ENCODE measurements around the gene NONO. TPM values are rescaled to one million over a fixed set of nuclear protein-coding genes. Genes with fewer than 3 reads are reported as not detected.
"Not testable (repeated sequence)": the region's sequence is repeated elsewhere in the genome, so short reads cannot be mapped to it uniquely, and the experiment has no call there.

The NONO gene
- total and polyA plus RNA-seq, 7 donors = 79.8 to 214 (median 170) TPM

- Histone ChIP-seq H3K4me1 (peaks cover 0 to 14% (median 11%) of the 10 kb centered on the region in 4 donors), H3K9me3 (no peaks in the 10 kb centered on the region), H3K4me3 (no peak overlapping the region), H3K36me3 (no peaks in the 10 kb centered on the region), H3K27me3 (no peaks in the 10 kb centered on the region), H3K27ac (no peak overlapping the region)
- no peak for TF ChIP-seq POLR2AphosphoS5 (IDR thresholded peaks at IDR 0.05)
- TF ChIP-seq EP300 (IDR thresholded peaks at IDR 0.05) = no peak
- no peak for TF ChIP-seq POLR2A (IDR thresholded peaks at IDR 0.05)
- TF ChIP-seq CTCF (IDR thresholded peaks at IDR 0.05) = no peak
- intact Hi-C loops (cut with DNase I) = loop anchor here (10.0 kb wide), 1 partner anchor 72 kb away; no protein-coding TSS in a partner anchor
- DNase-seq = no peak
- 92% methylated on average over 4 of the region's 4 CpGs for WGBS, 2 donors
Observed at GRCh38 chrX:71256856-71257255, 26.6 kb upstream of the NONO start.

GRCh38 chrX:71268624-71269023, 14.8 kb upstream of the NONO start:
- H3K27me3 ChIP-seq; H3K9me3 ChIP-seq; H3K27ac ChIP-seq; intact Hi-C loops (cut with DNase I); DNase-seq; H3K4me3 ChIP-seq; H3K4me1 ChIP-seq; H3K36me3 ChIP-seq: not testable (repeated sequence)

GRCh38 chrX:71269801-71270395, 13.5 kb upstream of the NONO start:
- Histone ChIP-seq H3K9me3 (no peaks in the 10 kb centered on the region), H3K27me3 (no peaks in the 10 kb centered on the region), H3K36me3 (no peaks in the 10 kb centered on the region), H3K4me1 (no peaks in the 10 kb centered on the region), H3K4me3 (no peak overlapping the region), H3K27ac (no peak overlapping the region)
- TF ChIP-seq CTCF (IDR thresholded peaks at IDR 0.05) = no peak
- no peak for TF ChIP-seq EP300 (IDR thresholded peaks at IDR 0.05)
- intact Hi-C loops (cut with DNase I) = no loop called here
- 94 to 96% methylated on average over 19 of the region's 19 CpGs for WGBS, 2 donors
- no peak for DNase-seq

GRCh38 chrX:71272313-71272712, 11.1 kb upstream of the NONO start:
- H3K36me3 ChIP-seq; H3K27me3 ChIP-seq; H3K4me3 ChIP-seq; H3K4me1 ChIP-seq; H3K9me3 ChIP-seq; DNase-seq; H3K27ac ChIP-seq; intact Hi-C loops (cut with DNase I): not testable (repeated sequence)
- 74 to 87% methylated on average over 2 of the region's 2 CpGs for WGBS, 2 donors

- H3K36me3 ChIP-seq; intact Hi-C loops (cut with DNase I); H3K9me3 ChIP-seq; H3K27me3 ChIP-seq; H3K27ac ChIP-seq; H3K4me3 ChIP-seq; DNase-seq: not testable (repeated sequence)
- WGBS, 2 donors = 95 to 98% methylated on average over 11 of the region's 11 CpGs
- peaks cover 0 to 19% (median 5%) of the 10 kb centered on the region in 4 donors for H3K4me1 ChIP-seq
Observed at GRCh38 chrX:71281300-71281699, 2.1 kb upstream of the NONO start.

- Histone ChIP-seq H3K4me3 (peak overlapping the region; percentile 24 to 63 (median 62)), H3K4me1 (peaks cover 0 to 29% (median 9%) of the 10 kb centered on the region in 4 donors), H3K36me3 (no peaks in the 10 kb centered on the region), H3K27ac (peak overlapping the region; percentile 85 to 95 (median 89)), H3K27me3 (no peaks in the 10 kb centered on the region), H3K9me3 (no peaks in the 10 kb centered on the region)
- DNase-seq = no peak
- intact Hi-C loops (cut with DNase I) = no loop called here
- TF ChIP-seq CTCF (IDR thresholded peaks at IDR 0.05) = no peak
- no peak for TF ChIP-seq EP300 (IDR thresholded peaks at IDR 0.05)
- TF ChIP-seq POLR2A (IDR thresholded peaks at IDR 0.05) = no peak
- no peak for TF ChIP-seq POLR2AphosphoS5 (IDR thresholded peaks at IDR 0.05)
- WGBS, 2 donors = 21 to 26% methylated on average over 16 of the region's 16 CpGs
Observed at GRCh38 chrX:71282514-71283402, 677 bp upstream of the NONO start.
